HepG2 (cell line): Measurements from ENCODE around the gene FBLIM1. TPM values are rescaled to one million over a fixed set of nuclear protein-coding genes. Genes with fewer than 3 reads are reported as not detected.

ENCODE experiments used
- ATAC-seq: fragments of 200-7000 bp; cut with Tn5 transposase; 3 replicates; pipeline ENCODE4 v1.9.1; 2020; ENCODE audit warnings: mild to moderate bottlenecking, moderate library complexity
- BruUV-seq: library from RNA; stranded (reverse); fragments of 400-500 nt; replicated peaks from 2 replicates; lab custom pipeline; 2021; lab: Mats Ljungman, UMichigan
- CTCF ChIA-PET: fragments of 300-600 bp; formaldehyde crosslinking; extraction: SDS; loops from one replicate; lab custom pipeline; 2021; ENCODE audit warnings: low total read pairs, inconsistent platforms, low intra/inter-chr PET ratio; lab: Yijun Ruan, JAX
- POLR2A ChIA-PET: fragments of 350-600 bp; sonication (Branson Sonifier 250); formaldehyde crosslinking; loops from one replicate; lab custom pipeline; 2020; ENCODE audit warnings: antibody characterized with exemption, inconsistent platforms; lab: Yijun Ruan, JAX
- DNase-seq: peaks from one replicate; pipeline ENCODE4 v3.0.0-alpha.2; 2015; ENCODE audit warnings: low spot score
- FAIRE-seq: peaks from 3 replicates; lab custom pipeline; 2011; peaks lifted over from hg19 to GRCh38; lab: Jason Lieb, UNC
- H2AFZ ChIP-seq: one replicate; pipeline ENCODE4 v1.6.1; 2011; ENCODE audit warnings: low read length, inconsistent platforms
- H3K27ac ChIP-seq: fragments of 300-600 bp; 3 replicates; pipeline ENCODE4 v1.8.0; 2011; ENCODE audit warnings: mixed run types, mild to moderate bottlenecking, mixed read lengths, low read length, inconsistent platforms; ENCODE audit not compliant: insufficient read depth; ENCODE audit errors: extremely low read length
- H3K27me3 ChIP-seq, 2 experiments: fragments of 200-600 bp in 1 of 2; 2 replicates in 1 of 2; 3 replicates in 1 of 2; pipeline versions ENCODE4 v1.6.0 to v1.8.0; 2011; ENCODE audit warnings: low read length in 2 of 2, mild to moderate bottlenecking in 2 of 2, moderate library complexity in 2 of 2, inconsistent platforms in 1 of 2; ENCODE audit not compliant: insufficient read depth in 2 of 2, control insufficient read depth in 1 of 2
- H3K36me3 ChIP-seq, 2 experiments: fragments of 200-600 bp in 1 of 2; replicated peaks in 1 of 2; 2 replicates in 1 of 2; 3 replicates in 1 of 2; pipeline versions ENCODE4 v1.5.1 to v1.8.0; 2011; ENCODE audit warnings: low read length in 2 of 2, inconsistent platforms in 1 of 2; ENCODE audit not compliant: insufficient read depth in 2 of 2, control insufficient read depth in 1 of 2
- H3K4me1 ChIP-seq: 2 replicates; pipeline ENCODE4 v1.5.1; 2012; ENCODE audit warnings: low read length, inconsistent platforms; ENCODE audit not compliant: insufficient read depth
- H3K4me2 ChIP-seq: 2 replicates; pipeline ENCODE4 v1.6.0; 2011; ENCODE audit warnings: low read depth, low read length, inconsistent platforms
- H3K4me3 ChIP-seq, 3 experiments: fragments of 200-600 bp in 1 of 3; sonication (generic), shearing (Covaris generic) in 1 of 3; replicated peaks in 1 of 3; 2 replicates each; pipeline ENCODE4 v1.5.1; 2011 to 2016; ENCODE audit warnings: low read length in 3 of 3, inconsistent platforms in 2 of 3, low read depth in 2 of 3, mild to moderate bottlenecking in 2 of 3, control low read depth in 1 of 3, mixed read lengths in 1 of 3; ENCODE audit not compliant: insufficient read depth in 1 of 3
- H3K79me2 ChIP-seq: one replicate; pipeline ENCODE4 v1.6.1; 2011; ENCODE audit warnings: low read length, inconsistent platforms; ENCODE audit not compliant: insufficient read depth
- H3K9ac ChIP-seq: 2 replicates; pipeline ENCODE4 v1.6.0; 2011; ENCODE audit warnings: mild to moderate bottlenecking, low read depth, low read length, inconsistent platforms; ENCODE audit not compliant: insufficient read depth
- H3K9me3 ChIP-seq: 2 replicates; pipeline ENCODE4 v1.5.1; 2012; ENCODE audit warnings: mild to moderate bottlenecking, low read length
- H4K20me1 ChIP-seq: 2 replicates; pipeline ENCODE4 v1.6.0; 2011; ENCODE audit warnings: inconsistent platforms, mild to moderate bottlenecking, low read length, moderate library complexity; ENCODE audit not compliant: insufficient read depth
- CHCHD3 ChIP-seq: sonication (generic); formaldehyde crosslinking; IDR thresholded peaks from 2 replicates; pipeline ENCODE4 v1.8.0; 2022; ENCODE audit warnings: mild to moderate bottlenecking, missing genetic modification reagents, moderate library complexity
- IKZF1 ChIP-seq: fragments of 450-650 bp; IDR thresholded peaks from 2 replicates; pipeline ENCODE4 v1.7.1; 2016
- IRF2 ChIP-seq: IDR thresholded peaks from 2 replicates; pipeline ENCODE4 v1.6.1; 2018; ENCODE audit warnings: missing genetic modification reagents, missing compliant biosample characterization
- MAFF ChIP-seq: IDR thresholded peaks from 2 replicates; pipeline ENCODE4 v1.6.1; 2011; ENCODE audit warnings: low read depth, low read length, improper control_type of control experiment
- MAFK ChIP-seq, 2 experiments: IDR thresholded peaks in 1 of 2; conservative IDR thresholded peaks in 1 of 2; 2 replicates each; pipeline ENCODE4 v1.6.1; 2011; ENCODE audit warnings: improper control_type of control experiment in 2 of 2, low read length in 2 of 2
- MIXL1 ChIP-seq: IDR thresholded peaks from 2 replicates; pipeline ENCODE4 v1.6.1; 2016
- MTA3 ChIP-seq: sonication (generic); formaldehyde crosslinking; IDR thresholded peaks from 2 replicates; pipeline ENCODE4 v1.4.0; 2020; ENCODE audit warnings: missing genetic modification reagents
- NFKB2 ChIP-seq: sonication (generic); formaldehyde crosslinking; IDR thresholded peaks from 2 replicates; pipeline ENCODE4 v1.4.0; 2020; ENCODE audit warnings: missing genetic modification reagents, borderline replicate concordance
- PITX1 ChIP-seq: sonication (generic); formaldehyde crosslinking; IDR thresholded peaks from 2 replicates; pipeline ENCODE4 v1.5.1; 2020; ENCODE audit warnings: mild to moderate bottlenecking, missing genetic modification reagents
- SRSF4 ChIP-seq: fragments of 200-400 bp; formaldehyde crosslinking; IDR thresholded peaks from one replicate; pipeline ENCODE4 v1.6.1; 2018; ENCODE audit warnings: mild to moderate bottlenecking, low read depth, low read length, moderate library complexity; ENCODE audit not compliant: poor library complexity, severe bottlenecking
- ZFP36L1 ChIP-seq: sonication (generic); formaldehyde crosslinking; IDR thresholded peaks from 2 replicates; pipeline ENCODE4 v1.8.0; 2022; ENCODE audit warnings: mild to moderate bottlenecking, missing genetic modification reagents, moderate library complexity
- ZNF367 ChIP-seq: sonication (generic); formaldehyde crosslinking; IDR thresholded peaks from 2 replicates; pipeline ENCODE4 v1.4.0; 2020; ENCODE audit warnings: missing genetic modification reagents, borderline replicate concordance
- ZNF431 ChIP-seq: sonication (generic); formaldehyde crosslinking; IDR thresholded peaks from 2 replicates; pipeline ENCODE4 v1.9.0; 2022; ENCODE audit warnings: missing genetic modification reagents, low read depth, mild to moderate bottlenecking, borderline replicate concordance
- WGBS: methylation state at CpG from one replicate; pipeline ENCODE4 v1.1.6; 2017; ENCODE audit warnings: low lambda C conversion rate; 5-methylcytosine and 5-hydroxymethylcytosine counted together
- in situ Hi-C: cut with HindIII; loops from 2 replicates; pipeline ENCODE4 v1.10.0; 2017; ENCODE audit warnings: low pct_unique_long_range_greater_than_20kb; ENCODE audit not compliant: extremely low pct_ligation_motif_present
- intact Hi-C: fragments of 100-400 bp; cut with micrococcal nuclease; formaldehyde crosslinking; loops from one replicate; pipeline ENCODE4 v1.10.0; 2022; ENCODE audit not compliant: unreplicated experiment
- polyA plus RNA-seq, 8 experiments: library from polyadenylated mRNA; depleted of rRNA in 3 of 8; stranded (reverse) in 7 of 8; unstranded in 1 of 8; fragments of >200 nt; fragmentation: Illumina TruSeq in 4 of 8; extraction: Trizol in 4 of 8; gene quantifications; 2 replicates each; pipeline versions ENCODE4 v1.2.1 to v1.2.3, GENCODE V29; 2011 to 2016; ENCODE audit warnings: low read depth in 4 of 8, missing spikeins in 1 of 8, mixed read lengths in 1 of 8; ENCODE audit not compliant: insufficient read depth in 1 of 8
- total RNA-seq, 5 experiments: library from RNA; depleted of rRNA; stranded (reverse); fragments of >200 nt; fragmentation: Illumina TruSeq; extraction: Trizol; gene quantifications; 2 replicates each; pipeline ENCODE4 v1.2.3, GENCODE V29; 2016; ENCODE audit warnings: low read depth in 1 of 5
- TF ChIP-seq, protein P1 (sequence below): sonication (generic); formaldehyde crosslinking; conservative IDR thresholded peaks from 2 replicates; pipeline ENCODE4 v1.8.0; 2022; ENCODE audit warnings: low read depth, missing genetic modification reagents
- TF ChIP-seq, protein P2 (sequence below): sonication (generic); formaldehyde crosslinking; IDR thresholded peaks from 2 replicates; pipeline ENCODE4 v1.8.1; 2023; ENCODE audit warnings: mild to moderate bottlenecking, inconsistent platforms, moderate library complexity, missing genetic modification reagents, borderline replicate concordance

The FBLIM1 gene
- total and polyA plus RNA-seq, 2 of the 13 experiments (the other 11 are each of a cell fraction or from before 2014, with no cell fraction given): 10.6 to 23.0 TPM

DNA sequence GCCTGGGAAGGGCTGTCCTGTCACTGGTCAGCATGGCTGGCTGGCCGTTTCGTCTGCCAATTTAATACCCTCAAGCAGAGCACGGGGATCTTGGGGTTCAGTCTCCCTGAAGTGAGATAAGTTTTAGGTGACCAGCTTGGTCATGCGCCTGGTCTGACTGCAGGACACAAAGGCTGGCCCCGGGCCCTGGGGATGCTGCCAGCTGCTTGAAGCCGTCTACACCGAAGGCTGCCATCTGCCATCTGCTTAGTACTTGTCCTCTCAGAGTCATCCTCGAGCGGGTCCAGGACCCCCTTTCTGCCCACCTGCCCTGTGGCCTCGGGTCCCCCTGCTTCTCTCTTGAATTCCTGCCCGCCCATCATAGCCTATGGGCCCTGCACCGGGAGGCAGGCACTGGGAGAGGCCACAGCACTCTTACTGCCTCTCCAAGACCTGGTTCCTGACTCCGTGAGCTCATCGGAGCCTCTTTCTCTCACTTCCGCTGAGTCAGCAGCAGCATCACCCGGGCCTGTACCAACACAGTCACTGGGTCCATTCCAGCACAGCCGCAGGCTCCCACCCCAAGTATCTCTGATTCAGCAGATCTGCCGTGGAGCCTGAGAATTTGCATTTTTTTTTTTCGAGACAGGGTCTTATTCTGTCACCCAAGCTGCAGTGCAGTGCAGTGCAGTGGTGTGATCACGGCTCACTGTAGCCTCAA is 7.0 kb downstream of the FBLIM1 start:
- TF ChIP-seq MAFF (peak; percentile 94), MAFK (conservative IDR thresholded peaks at IDR 0.05 in 1 of 2, IDR thresholded peaks at IDR 0.05 in 1 of 2; ENCODE audit: low read length in 2 of 2) (peak; percentile 95 to 98)
- TF ChIP-seq, protein P1, sequence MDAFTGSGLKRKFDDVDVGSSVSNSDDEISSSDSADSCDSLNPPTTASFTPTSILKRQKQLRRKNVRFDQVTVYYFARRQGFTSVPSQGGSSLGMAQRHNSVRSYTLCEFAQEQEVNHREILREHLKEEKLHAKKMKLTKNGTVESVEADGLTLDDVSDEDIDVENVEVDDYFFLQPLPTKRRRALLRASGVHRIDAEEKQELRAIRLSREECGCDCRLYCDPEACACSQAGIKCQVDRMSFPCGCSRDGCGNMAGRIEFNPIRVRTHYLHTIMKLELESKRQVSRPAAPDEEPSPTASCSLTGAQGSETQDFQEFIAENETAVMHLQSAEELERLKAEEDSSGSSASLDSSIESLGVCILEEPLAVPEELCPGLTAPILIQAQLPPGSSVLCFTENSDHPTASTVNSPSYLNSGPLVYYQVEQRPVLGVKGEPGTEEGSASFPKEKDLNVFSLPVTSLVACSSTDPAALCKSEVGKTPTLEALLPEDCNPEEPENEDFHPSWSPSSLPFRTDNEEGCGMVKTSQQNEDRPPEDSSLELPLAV (CRISPR knock-in tag): no peak
- Histone ChIP-seq H3K27me3 (no peaks in the 10 kb centered on the region), H3K4me3 (no peak overlapping the region), H3K79me2 (no peaks in the 10 kb centered on the region), H3K27ac (no peak overlapping the region), H2AFZ (no peak overlapping the region), H4K20me1 (no peaks in the 10 kb centered on the region), H3K36me3 (peaks cover 0 to 3% of the 10 kb centered on the region in 2 experiments; a peak in 2 of 5 replicates), H3K9me3 (no peaks in the 10 kb centered on the region), H3K4me1 (peaks cover 22% of the 10 kb centered on the region), H3K4me2 (no peak overlapping the region), H3K9ac (no peak overlapping the region)
- CTCF ChIA-PET: no interaction called here
- BruUV-seq: no TSS peak
- in situ Hi-C loops (no loop called here), intact Hi-C loops (no loop called here)
- POLR2A ChIA-PET: no interaction called here
- DNase-seq (no peak), FAIRE-seq (no peak), ATAC-seq (no peak)
- WGBS: 93% methylated on average over 13 of the region's 20 CpGs

DNA sequence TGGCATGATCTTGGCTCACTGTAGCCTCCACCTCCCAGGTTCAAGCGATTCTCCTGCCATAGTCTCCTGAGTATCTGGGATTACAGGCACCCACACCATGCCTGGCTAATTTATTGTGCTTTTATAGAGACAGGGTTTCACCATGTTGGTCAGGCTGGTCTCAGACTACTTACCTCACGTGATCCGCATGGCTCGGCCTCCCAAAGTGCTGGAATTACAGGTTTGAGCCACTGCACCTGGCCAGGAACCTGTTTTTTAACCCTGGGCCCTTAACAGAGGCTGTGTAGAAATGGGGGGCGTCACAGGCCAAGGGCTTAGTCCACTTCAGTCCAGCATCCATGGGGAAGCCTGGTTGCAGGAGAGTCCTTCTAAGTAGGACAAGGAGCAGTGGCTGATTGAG is 9.3 kb downstream of the FBLIM1 start:
- no peaks in the 10 kb centered on the region for H3K79me2 ChIP-seq

More for the DNA sequence above, 9.3 kb downstream of the FBLIM1 start:
- Histone ChIP-seq H3K36me3 (peaks cover 3 to 6% of the 10 kb centered on the region in 2 experiments; a peak in 3 of 5 replicates), H3K9me3 (no peaks in the 10 kb centered on the region), H3K27ac (no peak overlapping the region), H4K20me1 (no peaks in the 10 kb centered on the region), H2AFZ (no peak overlapping the region), H3K4me2 (no peak overlapping the region), H3K4me1 (peaks cover 14% of the 10 kb centered on the region; the same call in 1 of the 2 replicates), H3K9ac (no peak overlapping the region), H3K4me3 (no peak overlapping the region), H3K27me3 (no peaks in the 10 kb centered on the region)
- ATAC-seq: no peak
- BruUV-seq: no TSS peak
- no peak for TF ChIP-seq MTA3
- TF ChIP-seq NFKB2: no peak
- no peak for TF ChIP-seq ZNF367 (CRISPR knock-in tag)
- no peak for TF ChIP-seq IRF2
- TF ChIP-seq MIXL1 (CRISPR knock-in tag): no peak
- no peak for TF ChIP-seq SRSF4
- no peak for TF ChIP-seq ZNF431
- no peak for TF ChIP-seq IKZF1
- TF ChIP-seq, protein P2, sequence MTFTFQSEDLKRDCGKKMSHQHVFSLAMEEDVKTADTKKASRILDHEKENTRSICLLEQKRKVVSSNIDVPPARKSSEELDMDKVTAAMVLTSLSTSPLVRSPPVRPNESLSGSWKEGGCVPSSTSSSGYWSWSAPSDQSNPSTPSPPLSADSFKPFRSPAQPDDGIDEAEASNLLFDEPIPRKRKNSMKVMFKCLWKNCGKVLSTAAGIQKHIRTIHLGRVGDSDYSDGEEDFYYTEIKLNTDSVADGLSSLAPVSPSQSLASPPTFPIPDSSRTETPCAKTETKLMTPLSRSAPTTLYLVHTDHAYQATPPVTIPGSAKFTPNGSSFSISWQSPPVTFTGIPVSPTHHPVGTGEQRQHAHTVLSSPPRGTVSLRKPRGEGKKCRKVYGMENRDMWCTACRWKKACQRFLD (CRISPR knock-in tag): no peak
- TF ChIP-seq ZFP36L1 (CRISPR knock-in tag): no peak
- TF ChIP-seq CHCHD3: no peak
- no peak for TF ChIP-seq PITX1 (CRISPR knock-in tag)
- ChIA-PET CTCF (no interaction called here), POLR2A (no interaction called here)
- no peak for DNase-seq
- WGBS: 83% methylated on average over 2 of the region's 5 CpGs
- in situ Hi-C loops: no loop called here
- intact Hi-C loops: no loop called here
- no peak for FAIRE-seq
